Activated CD4-positive, alpha-beta T cell treated with anti-CD3 and anti-CD28 coated beads for 24 hours (primary cell): ENCODE data around the gene TAOK2.

Source experiments
- DNase-seq, 2 donors: peaks; one replicate each; pipeline ENCODE4 v3.0.0-alpha.2; 2020; ENCODE audit warnings: low read depth in 2 of 2

Gene TAOK2

DNA sequence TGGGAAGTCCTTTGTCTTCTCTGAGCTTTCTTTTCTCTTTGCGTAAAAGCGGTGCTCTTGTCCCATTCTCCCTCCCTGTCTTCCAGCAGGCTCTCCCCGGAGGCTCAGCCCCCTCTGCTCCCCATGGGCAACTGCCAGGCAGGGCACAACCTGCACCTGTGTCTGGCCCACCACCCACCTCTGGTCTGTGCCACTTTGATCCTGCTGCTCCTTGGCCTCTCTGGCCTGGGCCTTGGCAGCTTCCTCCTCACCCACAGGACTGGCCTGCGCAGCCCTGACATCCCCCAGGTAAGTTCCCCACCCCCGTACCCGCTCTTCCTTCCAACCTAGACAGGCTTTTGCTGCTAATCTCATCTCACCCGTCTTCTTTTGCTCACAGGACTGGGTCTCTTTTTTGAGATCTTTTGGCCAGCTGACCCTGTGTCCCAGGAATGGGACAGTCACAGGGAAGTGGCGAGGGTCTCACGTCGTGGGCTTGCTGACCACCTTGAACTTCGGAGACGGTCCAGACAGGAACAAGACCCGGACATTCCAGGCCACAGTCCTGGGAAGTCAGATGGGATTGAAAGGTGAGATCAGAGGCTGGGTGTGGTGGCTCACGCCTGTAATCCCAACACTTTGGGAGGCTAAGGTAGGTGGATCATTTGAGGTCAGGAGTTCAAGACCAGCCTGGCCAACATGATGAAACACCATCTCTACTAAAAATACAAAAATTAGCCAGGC, 10.5 kb upstream of the TAOK2 start:
- DNase-seq, result no peak

GRCh38 chr16:29968205-29968604, 5.5 kb upstream of the TAOK2 start:
- no peak for DNase-seq

DNA sequence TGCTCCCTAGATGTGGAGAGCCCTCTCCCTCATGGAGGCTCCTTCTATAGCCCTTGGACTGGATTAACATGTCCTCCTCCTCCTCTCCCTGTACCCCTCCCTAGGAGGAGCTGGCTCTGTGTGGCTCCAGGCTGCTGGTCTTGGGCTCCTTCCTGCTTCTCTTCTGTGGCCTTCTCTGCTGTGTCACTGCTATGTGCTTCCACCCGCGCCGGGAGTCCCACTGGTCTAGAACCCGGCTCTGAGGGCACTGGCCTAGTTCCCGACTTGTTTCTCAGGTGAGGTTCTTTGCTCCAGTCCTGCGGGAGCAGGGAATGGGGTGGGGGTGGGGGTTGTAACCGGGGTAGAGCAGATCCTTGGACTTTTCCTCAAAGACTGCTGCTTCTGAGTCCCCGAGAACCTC, 2.4 kb upstream of the TAOK2 start:
- no peak for DNase-seq

DNA sequence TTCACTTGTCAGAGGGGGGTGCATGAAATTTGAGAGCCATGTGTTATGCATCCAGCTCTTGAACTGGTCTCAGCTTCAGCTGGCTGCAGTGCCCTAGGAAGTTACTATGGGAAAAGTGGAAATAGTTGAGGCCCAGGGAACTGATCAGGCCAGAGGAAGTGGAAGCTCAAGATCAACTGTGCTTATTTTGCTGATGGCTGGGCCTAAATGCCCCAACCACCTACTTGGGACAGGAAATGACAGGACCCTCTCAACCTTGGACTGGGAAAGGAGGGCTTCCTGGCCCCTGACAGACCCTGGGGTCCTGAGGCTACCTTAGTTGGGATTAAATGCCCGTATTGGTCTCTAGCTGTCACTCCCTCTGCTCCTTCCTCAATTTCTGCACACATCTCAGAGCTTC, 1.2 kb upstream of the TAOK2 start:
- DNase-seq, result no peak

DNA sequence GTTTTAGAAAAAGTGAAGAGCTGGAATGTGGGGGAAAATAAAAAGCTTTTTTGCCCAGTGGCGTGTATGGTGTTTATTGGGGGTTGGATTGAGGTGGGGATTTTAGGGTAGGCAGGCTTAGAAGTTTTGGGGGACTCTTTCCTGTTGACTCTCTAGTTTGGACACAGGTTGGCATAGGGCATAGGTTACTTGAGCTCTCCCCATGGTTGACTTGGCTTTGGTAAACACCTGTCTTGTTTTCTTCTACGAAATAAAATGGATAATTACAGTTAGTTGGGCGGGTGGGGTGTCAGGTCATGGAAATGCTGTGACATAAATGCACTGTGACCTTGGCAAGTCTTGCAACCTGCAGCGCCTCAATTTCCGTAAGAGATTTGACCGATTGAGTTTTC, 680 bp upstream of the TAOK2 start:
- no peak for DNase-seq

GRCh38 chr16:29974291-29975133, 844 bp downstream of the TAOK2 start:
- no peak for DNase-seq

GRCh38 chr16:29975134-29975538, 1.5 kb downstream of the TAOK2 start:
- DNase-seq, result no peak

DNA sequence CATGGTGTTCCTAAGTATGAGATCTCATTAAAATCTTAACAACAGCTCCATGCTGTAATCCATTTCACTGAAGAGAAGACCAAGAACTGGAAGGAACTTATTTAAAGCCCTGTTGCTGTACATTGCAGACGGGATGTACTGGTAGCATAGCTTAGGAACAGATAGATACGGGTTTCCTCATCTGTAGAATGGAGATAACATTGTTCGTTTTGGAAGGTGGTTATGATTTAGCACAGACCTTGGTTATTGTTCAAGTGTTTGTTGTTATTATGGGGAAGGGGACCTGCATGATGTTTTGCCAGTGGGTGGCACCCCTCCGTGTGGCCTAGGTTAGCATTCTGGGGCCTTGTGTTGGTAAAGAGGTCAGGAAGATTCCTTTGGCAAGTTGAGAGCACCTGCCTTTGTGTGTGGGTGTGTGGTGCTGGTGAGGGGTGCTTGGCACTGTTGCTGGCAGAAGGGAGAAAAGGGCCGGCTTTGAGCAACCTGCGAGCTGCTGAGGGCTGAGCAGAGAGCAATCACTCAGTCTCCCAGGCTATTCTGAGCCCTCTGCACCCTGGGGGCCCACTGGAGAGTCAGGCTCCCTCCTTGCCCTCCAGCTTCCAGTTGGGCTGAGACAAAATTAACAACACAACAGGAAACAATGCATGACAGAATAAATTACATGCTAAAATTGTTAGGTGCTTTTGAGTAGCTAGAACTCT, 2.3 kb downstream of the TAOK2 start:
- DNase-seq, result no peak

DNA sequence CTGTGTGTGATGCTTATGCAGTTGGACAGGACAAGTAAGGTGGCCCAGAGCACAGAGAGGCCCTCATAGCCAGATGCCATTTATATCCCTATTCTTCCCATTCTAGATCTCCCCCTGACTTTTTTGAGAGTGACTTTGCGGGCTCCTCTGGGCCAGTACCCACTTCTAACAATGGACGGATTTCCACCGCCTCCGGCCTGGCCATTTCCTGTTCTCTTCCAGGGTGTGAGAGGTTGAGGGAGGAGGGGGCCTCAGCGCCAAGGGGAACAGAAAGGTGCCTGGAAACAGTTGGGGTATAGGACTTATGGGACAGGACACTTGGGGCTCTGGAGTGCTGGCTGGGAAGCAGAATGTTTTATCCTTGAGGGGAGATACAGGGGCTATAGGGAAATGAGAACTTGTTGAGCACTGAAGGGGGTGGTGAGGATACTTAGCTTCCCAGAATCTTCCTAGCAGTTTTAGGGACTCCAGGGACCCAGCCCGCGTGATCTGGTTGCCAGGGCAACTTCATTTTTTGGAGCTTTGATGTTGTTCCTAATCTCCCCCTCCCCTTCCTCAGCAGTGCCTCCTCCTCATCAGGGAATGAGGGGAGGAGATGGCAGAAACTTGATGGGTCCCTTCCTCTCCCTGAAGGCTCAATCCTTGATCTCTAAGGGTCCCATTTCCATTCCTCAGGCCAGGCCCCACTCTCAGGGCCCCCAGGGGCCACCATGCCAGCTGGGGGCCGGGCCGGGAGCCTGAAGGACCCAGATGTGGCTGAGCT, 3.6 kb downstream of the TAOK2 start:
- no peak for DNase-seq

DNA sequence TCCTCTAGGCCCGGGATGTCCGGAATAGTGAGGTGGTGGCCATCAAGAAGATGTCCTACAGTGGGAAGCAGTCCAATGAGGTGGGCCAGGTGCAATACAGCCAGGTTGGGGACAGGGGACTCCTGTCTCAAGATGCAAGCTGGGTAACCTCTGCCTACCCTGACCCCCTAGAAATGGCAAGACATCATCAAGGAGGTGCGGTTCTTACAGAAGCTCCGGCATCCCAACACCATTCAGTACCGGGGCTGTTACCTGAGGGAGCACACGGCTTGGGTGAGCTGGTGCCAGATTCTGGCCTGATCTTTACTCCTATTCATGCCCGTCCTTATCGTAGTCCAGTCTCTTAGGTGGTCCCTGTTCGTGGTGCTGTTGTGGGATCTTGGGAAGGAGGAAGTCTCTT, 4.4 kb downstream of the TAOK2 start:
- no peak for DNase-seq

DNA sequence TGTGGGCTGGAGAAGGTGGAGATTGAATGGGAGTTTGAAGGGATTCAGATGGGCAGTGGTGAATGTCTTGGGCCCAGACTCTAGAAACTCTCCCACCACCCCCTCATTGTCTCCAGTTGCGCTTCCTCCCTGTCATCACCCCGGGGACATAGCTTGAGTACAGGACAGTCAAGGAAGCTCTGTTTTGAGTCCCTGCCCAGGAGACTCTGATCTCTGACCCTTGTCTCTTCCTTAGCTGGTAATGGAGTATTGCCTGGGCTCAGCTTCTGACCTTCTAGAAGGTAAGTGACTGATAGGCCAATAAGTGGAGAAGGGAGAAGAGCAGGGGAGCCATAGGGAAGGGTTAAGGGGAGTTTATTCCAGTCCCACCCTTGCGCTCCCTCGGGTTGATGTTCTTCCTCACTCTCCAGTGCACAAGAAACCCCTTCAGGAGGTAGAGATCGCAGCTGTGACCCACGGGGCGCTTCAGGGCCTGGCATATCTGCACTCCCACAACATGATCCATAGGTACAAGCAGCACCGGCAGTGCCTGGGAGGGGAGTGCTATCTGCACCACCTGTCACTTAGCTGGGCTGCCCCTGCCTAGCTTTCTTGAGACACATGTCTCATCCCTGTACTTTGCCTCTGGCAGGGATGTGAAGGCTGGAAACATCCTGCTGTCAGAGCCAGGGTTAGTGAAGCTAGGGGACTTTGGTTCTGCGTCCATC, 5.0 kb downstream of the TAOK2 start:
- DNase-seq, result no peak

- no peak for DNase-seq
These were observed 9.1 kb downstream of the TAOK2 start for GRCh38 chr16:29982560-29983419.

DNA sequence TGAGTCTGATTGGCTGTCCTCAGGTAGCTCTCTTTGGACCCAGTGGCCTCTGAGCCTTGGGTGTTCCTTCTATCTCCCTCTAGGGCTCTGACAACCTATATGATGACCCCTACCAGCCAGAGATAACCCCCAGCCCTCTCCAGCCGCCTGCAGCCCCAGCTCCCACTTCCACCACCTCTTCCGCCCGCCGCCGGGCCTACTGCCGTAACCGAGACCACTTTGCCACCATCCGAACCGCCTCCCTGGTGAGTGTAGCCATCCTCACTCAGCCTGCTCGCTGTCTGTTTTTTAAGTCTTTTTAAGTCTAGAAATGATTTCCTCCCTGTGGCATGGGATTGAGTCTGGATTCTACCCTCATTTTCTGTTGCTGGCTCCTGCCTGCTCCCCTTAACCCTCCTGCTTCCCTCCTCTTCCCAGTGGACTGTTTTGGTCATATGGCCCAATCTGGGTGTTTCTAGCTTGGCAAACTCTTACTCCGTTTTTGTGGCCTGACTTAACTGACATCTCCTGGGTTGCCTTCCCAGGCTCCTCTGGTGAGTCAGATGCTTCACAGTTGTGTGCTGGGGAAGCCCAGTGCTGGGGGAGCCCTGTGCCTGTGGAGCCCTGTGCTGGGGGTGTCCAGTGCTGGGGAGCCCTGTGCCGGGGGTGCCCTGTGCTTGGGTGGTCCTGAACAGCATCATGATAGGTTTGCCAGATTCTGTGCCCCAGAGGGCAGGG, 9.9 kb downstream of the TAOK2 start:
- DNase-seq, result no peak

- DNase-seq, result no peak
These were observed 10.6 kb downstream of the TAOK2 start for GRCh38 chr16:29984137-29984763.

- DNase-seq, result no peak
These were observed 11.1 kb downstream of the TAOK2 start for GRCh38 chr16:29984764-29985147.

DNA sequence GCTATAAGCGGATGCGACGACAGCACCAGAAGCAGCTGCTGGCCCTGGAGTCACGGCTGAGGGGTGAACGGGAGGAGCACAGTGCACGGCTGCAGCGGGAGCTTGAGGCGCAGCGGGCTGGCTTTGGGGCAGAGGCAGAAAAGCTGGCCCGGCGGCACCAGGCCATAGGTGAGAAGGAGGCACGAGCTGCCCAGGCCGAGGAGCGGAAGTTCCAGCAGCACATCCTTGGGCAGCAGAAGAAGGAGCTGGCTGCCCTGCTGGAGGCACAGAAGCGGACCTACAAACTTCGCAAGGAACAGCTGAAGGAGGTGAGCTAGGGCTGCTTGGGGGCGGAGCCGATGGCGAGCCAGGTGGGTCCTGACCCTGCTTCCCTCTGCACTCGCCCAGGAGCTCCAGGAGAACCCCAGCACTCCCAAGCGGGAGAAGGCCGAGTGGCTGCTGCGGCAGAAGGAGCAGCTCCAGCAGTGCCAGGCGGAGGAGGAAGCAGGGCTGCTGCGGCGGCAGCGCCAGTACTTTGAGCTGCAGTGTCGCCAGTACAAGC, 11.7 kb downstream of the TAOK2 start:
- DNase-seq, result no peak

DNA sequence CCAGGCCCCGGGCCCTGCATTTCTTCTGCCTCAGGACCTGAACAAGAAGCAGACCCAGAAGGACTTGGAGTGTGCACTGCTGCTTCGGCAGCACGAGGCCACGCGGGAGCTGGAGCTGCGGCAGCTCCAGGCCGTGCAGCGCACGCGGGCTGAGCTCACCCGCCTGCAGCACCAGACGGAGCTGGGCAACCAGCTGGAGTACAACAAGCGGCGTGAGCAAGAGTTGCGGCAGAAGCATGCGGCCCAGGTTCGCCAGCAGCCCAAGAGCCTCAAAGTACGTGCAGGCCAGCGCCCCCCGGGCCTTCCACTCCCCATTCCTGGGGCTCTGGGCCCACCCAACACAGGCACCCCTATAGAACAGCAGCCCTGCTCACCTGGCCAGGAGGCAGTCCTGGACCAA, 12.6 kb downstream of the TAOK2 start:
- no peak for DNase-seq

DNA sequence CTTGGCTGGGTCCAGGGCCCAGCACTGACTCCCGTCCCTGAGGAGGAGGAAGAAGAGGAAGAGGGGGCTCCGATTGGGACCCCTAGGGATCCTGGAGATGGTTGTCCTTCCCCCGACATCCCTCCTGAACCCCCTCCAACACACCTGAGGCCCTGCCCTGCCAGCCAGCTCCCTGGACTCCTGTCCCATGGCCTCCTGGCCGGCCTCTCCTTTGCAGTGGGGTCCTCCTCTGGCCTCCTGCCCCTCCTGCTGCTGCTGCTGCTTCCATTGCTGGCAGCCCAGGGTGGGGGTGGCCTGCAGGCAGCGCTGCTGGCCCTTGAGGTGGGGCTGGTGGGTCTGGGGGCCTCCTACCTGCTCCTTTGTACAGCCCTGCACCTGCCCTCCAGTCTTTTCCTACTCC, 13.3 kb downstream of the TAOK2 start:
- DNase-seq, result no peak
